A673 (cell line): ENCODE data around the gene FURIN. TPM values are rescaled to one million over a fixed set of nuclear protein-coding genes. Genes with fewer than 3 reads are reported as not detected.
A peak's percentile ranks its signal among the peaks of the same experiment; 100 is the strongest.

ENCODE experiments used
- Bru-seq: library from RNA; stranded (reverse); fragments of 400-500 nt; gene quantifications from one replicate; lab custom pipeline; 2021; lab: Mats Ljungman, UMichigan
- BruChase-seq, 2 experiments: library from RNA; stranded (reverse); fragments of 400-500 nt; gene quantifications; one replicate each; lab custom pipeline; 2021; lab: Mats Ljungman, UMichigan
- BruUV-seq: library from RNA; stranded (reverse); fragments of 400-500 nt; replicated peaks from 2 replicates; lab custom pipeline; 2021; lab: Mats Ljungman, UMichigan
- CTCF ChIA-PET: fragments of 300-600 bp; sonication (Branson Sonifier 250); formaldehyde crosslinking; loops from one replicate; lab custom pipeline; 2022; ENCODE audit warnings: antibody characterized with exemption; lab: Charles Lee
- POLR2A ChIA-PET: fragments of 300-600 bp; sonication (Branson Sonifier 250); formaldehyde crosslinking; loops from one replicate; lab custom pipeline; 2022; ENCODE audit warnings: antibody characterized with exemption; ENCODE audit not compliant: low non-redundant PET; lab: Charles Lee
- DNase-seq: peaks from one replicate; pipeline ENCODE4 v3.0.0-alpha.2; 2015; ENCODE audit warnings: low spot score
- H3K27ac ChIP-seq: fragments of 200-600 bp; sonication (generic); 2 replicates; pipeline ENCODE4 v1.5.1; 2016; ENCODE audit warnings: mixed run types, low read depth, mild to moderate bottlenecking, mixed read lengths, antibody characterized with exemption, low read length; ENCODE audit not compliant: poor library complexity, severe bottlenecking
- H3K27me3 ChIP-seq: fragments of 200-600 bp; sonication (generic); replicated peaks from 2 replicates; pipeline ENCODE4 v1.6.1; 2017; ENCODE audit warnings: mixed run types, low read depth, mild to moderate bottlenecking, mixed read lengths, antibody characterized with exemption, low read length; ENCODE audit not compliant: insufficient read depth, poor library complexity
- H3K36me3 ChIP-seq: fragments of 200-600 bp; sonication (generic); 2 replicates; pipeline ENCODE4 v1.6.1; 2016; ENCODE audit warnings: mixed run types, mild to moderate bottlenecking, mixed read lengths, antibody characterized with exemption, low read length; ENCODE audit not compliant: insufficient read depth, poor library complexity, severe bottlenecking
- H3K4me1 ChIP-seq: fragments of 200-600 bp; sonication (generic); 2 replicates; pipeline ENCODE4 v1.6.1; 2017; ENCODE audit warnings: mixed run types, mild to moderate bottlenecking, mixed read lengths, antibody characterized with exemption, low read length; ENCODE audit not compliant: insufficient read depth, poor library complexity, severe bottlenecking
- H3K4me3 ChIP-seq: fragments of 200-600 bp; sonication (generic); 2 replicates; pipeline ENCODE4 v1.5.1; 2016; ENCODE audit warnings: low read depth, mixed run types, mild to moderate bottlenecking, mixed read lengths, low read length; ENCODE audit not compliant: poor library complexity, severe bottlenecking
- H3K9me3 ChIP-seq: fragments of 200-600 bp; sonication (generic); 2 replicates; pipeline ENCODE4 v1.6.1; 2016; ENCODE audit warnings: mixed run types, low read depth, mild to moderate bottlenecking, mixed read lengths, antibody characterized with exemption, low read length; ENCODE audit not compliant: poor library complexity, severe bottlenecking
- CTCF ChIP-seq: fragments of 300-800, 200-600 bp; sonication (generic); conservative IDR thresholded peaks from 2 replicates; pipeline ENCODE4 v1.5.1; 2017; ENCODE audit warnings: low read depth, mild to moderate bottlenecking, antibody characterized with exemption, low read length, moderate library complexity, mixed read lengths
- EZH2 ChIP-seq: fragments of 200-600 bp; sonication (generic); IDR thresholded peaks from 2 replicates; pipeline ENCODE4 v1.6.1; 2017; ENCODE audit warnings: borderline replicate concordance, low read depth, mild to moderate bottlenecking, mixed read lengths, antibody characterized with exemption, low read length; ENCODE audit not compliant: poor library complexity, severe bottlenecking
- intact Hi-C: fragments of 100-400 bp; cut with micrococcal nuclease; formaldehyde crosslinking; loops from one replicate; pipeline ENCODE4 v1.10.0; 2022; ENCODE audit not compliant: unreplicated experiment
- long read RNA-seq: library from polyadenylated mRNA; stranded (forward); transcript quantifications from one replicate; pipeline ENCODE4 v2.0.0, GENCODE V29; 2022
- total RNA-seq: library from RNA; stranded (reverse); gene quantifications from 2 replicates; pipeline ENCODE4 v1.2.3, GENCODE V29; 2021

Gene FURIN
- total RNA-seq (59.0 and 63.4 TPM in 2 replicates), Bru-seq, nascent RNA (percentile 56 among the genes with signal in this experiment), BruChase-seq, experiment 1, labeled RNA remaining after a 2-hour chase (percentile 64 among the genes with signal in this experiment), BruChase-seq, experiment 2, labeled RNA remaining after a 6-hour chase (percentile 84 among the genes with signal in this experiment)
- long read RNA-seq, full-length matches to known transcripts = 54 of 157 reads
- long read RNA-seq, partial matches to known transcripts = 47 of 157 reads
- long read RNA-seq, other reads (novel, unspliced or antisense) = 56 of 157 reads

- H3K27ac ChIP-seq = peak within 1 kb of the TSS; percentile 90
- H3K4me1 ChIP-seq = peaks cover 37% of the 10 kb centered on the region
- H3K4me3 ChIP-seq = no peak within 1 kb of the TSS
- intact Hi-C loops = no loop called here
- DNase-seq = peak; percentile 38
- ChIA-PET POLR2A (no interaction called here), CTCF (interaction anchor here (1.2 kb wide), 1 partner anchor 220 kb away, joined by 3 read pairs; no protein-coding TSS in a partner anchor)
- no peak for TF ChIP-seq EZH2
- TF ChIP-seq CTCF = no peak
- no peaks in the 10 kb centered on the region for H3K9me3 ChIP-seq
- no TSS peak for BruUV-seq
- no peaks in the 10 kb centered on the region for H3K36me3 ChIP-seq
- H3K27me3 ChIP-seq = no peaks in the 10 kb centered on the region
Measured at GRCh38 chr15:90868261-90868689, at the start of gene FURIN. FURIN (plus strand) TSS chr15:90868588; CDS start chr15:90875741, 7,153 bp downstream.

- BruUV-seq = no TSS peak
- Histone ChIP-seq H3K4me3 (no peak overlapping the region), H3K27ac (no peak overlapping the region), H3K27me3 (no peaks in the 10 kb centered on the region), H3K36me3 (no peaks in the 10 kb centered on the region), H3K4me1 (no peaks in the 10 kb centered on the region), H3K9me3 (no peaks in the 10 kb centered on the region)
- intact Hi-C loops = no loop called here
- TF ChIP-seq EZH2 = no peak
- no peak for TF ChIP-seq CTCF
- DNase-seq = no peak
- POLR2A ChIA-PET = no interaction called here
- CTCF ChIA-PET = no interaction called here
Measured at GRCh38 chr15:90819390-90819789, 49.0 kb upstream of the FURIN start.

- CTCF ChIA-PET = no interaction called here
- BruUV-seq = no TSS peak
- intact Hi-C loops = no loop called here
Measured at GRCh38 chr15:90819850-90820249, 48.5 kb upstream of the FURIN start.

More at GRCh38 chr15:90819850-90820249, 48.5 kb upstream of the FURIN start:
- Histone ChIP-seq H3K9me3 (no peaks in the 10 kb centered on the region), H3K27me3 (no peaks in the 10 kb centered on the region), H3K4me1 (no peaks in the 10 kb centered on the region), H3K4me3 (no peak overlapping the region), H3K36me3 (no peaks in the 10 kb centered on the region), H3K27ac (no peak overlapping the region)
- TF ChIP-seq CTCF (no peak), EZH2 (no peak)
- DNase-seq = no peak
- POLR2A ChIA-PET = no interaction called here
